Adipocyte (in vitro differentiated cells): ENCODE data around the gene NDUFA6.

Experiments used
- DNase-seq: peaks from one replicate; pipeline ENCODE4 v3.0.0-alpha.2; 2015; ENCODE audit warnings: low read depth
- H3K27me3 ChIP-seq: replicated peaks from 2 replicates; pipeline ENCODE4 v1.7.0; 2013; ENCODE audit warnings: mild to moderate bottlenecking, low read length, moderate library complexity; ENCODE audit not compliant: control insufficient read depth, insufficient read depth
- H3K36me3 ChIP-seq: 2 replicates; pipeline ENCODE4 v1.7.0; 2013; ENCODE audit warnings: low read length, mild to moderate bottlenecking, moderate library complexity; ENCODE audit not compliant: control insufficient read depth, insufficient read depth, severe bottlenecking
- H3K4me1 ChIP-seq: 2 replicates; pipeline ENCODE4 v1.7.0; 2013; ENCODE audit warnings: mild to moderate bottlenecking, low read length, moderate library complexity; ENCODE audit not compliant: control insufficient read depth, insufficient read depth
- H3K4me3 ChIP-seq: 2 replicates; pipeline ENCODE4 v1.7.0; 2013; ENCODE audit warnings: mild to moderate bottlenecking, low read length, moderate library complexity
- H3K9ac ChIP-seq: 2 replicates; pipeline ENCODE4 v1.7.0; 2013; ENCODE audit warnings: mild to moderate bottlenecking, low read length, moderate library complexity
- H3K9me3 ChIP-seq: 2 replicates; pipeline ENCODE4 v1.7.0; 2013; ENCODE audit warnings: mild to moderate bottlenecking, low read length, moderate library complexity; ENCODE audit not compliant: control insufficient read depth

The NDUFA6 gene

DNA sequence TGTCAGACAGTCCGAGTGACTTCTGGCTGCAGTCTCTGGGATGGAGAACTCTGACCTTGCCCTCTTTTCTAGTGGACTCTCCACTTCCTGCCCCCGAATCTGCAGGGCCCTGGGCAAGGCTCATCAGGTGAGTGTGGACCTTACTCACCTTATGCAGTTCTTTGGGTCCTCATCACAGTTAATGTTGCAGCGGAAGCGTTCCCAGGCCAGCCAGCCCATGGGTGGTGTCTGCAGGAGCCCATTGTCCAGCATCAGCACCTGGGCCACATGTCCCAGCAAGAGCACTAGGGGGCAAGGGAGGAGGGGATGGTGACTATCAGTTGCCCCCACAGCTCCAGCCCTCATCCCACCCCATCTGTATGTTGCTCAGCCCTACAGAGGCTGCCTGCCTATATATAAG lies 22.3 kb downstream of the NDUFA6 start:
- H3K36me3 ChIP-seq, result no peaks in the 10 kb centered on the region
- DNase-seq, result no peak
- peaks cover 16% of the 10 kb centered on the region for H3K4me1 ChIP-seq
- H3K4me3 ChIP-seq, result no peak overlapping the region
- H3K9me3 ChIP-seq, result no peaks in the 10 kb centered on the region
- no peaks in the 10 kb centered on the region for H3K27me3 ChIP-seq
- H3K9ac ChIP-seq, result no peak overlapping the region

DNA sequence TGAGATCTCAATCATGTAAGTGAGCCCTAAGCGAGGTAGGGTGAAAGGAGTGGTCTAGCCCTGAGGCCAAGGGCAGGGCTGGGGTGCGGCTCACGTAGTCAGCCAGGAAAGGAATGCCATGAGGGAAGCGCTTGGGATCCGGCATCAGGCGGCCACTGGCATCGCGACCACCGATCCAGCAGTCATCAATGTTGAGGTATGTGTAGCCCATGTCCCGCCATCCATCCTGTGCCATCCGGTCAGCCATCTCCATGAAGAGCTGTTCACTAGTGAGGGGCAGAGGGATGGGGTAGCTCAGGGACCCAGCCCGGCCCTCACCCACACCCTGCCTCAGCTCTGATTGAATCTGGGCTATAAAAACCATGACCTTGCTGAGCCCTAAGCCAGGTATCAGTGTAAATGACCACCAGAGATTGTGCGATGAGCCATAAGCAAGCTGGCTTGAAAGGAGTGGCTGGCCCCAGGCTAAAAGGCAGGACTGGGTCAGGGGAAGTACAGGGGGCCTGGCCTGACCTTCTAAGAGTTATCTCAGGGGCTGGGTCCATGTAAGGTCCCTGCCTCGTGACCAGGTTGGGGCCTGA lies 22.8 kb downstream of the NDUFA6 start:
- Histone ChIP-seq H3K9me3 (no peaks in the 10 kb centered on the region), H3K27me3 (no peaks in the 10 kb centered on the region), H3K4me3 (no peak overlapping the region), H3K9ac (no peak overlapping the region), H3K4me1 (peaks cover 15% of the 10 kb centered on the region), H3K36me3 (no peaks in the 10 kb centered on the region)
- no peak for DNase-seq

GRCh38 chr22:42066937-42067336 lies 23.6 kb downstream of the NDUFA6 start:
- Histone ChIP-seq H3K9ac (no peak overlapping the region), H3K9me3 (no peaks in the 10 kb centered on the region), H3K4me3 (no peak overlapping the region), H3K36me3 (no peaks in the 10 kb centered on the region), H3K27me3 (no peaks in the 10 kb centered on the region), H3K4me1 (peaks cover 15% of the 10 kb centered on the region)
- DNase-seq, result no peak

- Histone ChIP-seq H3K9me3 (no peaks in the 10 kb centered on the region), H3K4me3 (no peak overlapping the region), H3K27me3 (no peaks in the 10 kb centered on the region), H3K4me1 (peaks cover 12% of the 10 kb centered on the region), H3K36me3 (no peaks in the 10 kb centered on the region), H3K9ac (no peak overlapping the region)
- DNase-seq, result no peak
These were observed 24.3 kb downstream of the NDUFA6 start for GRCh38 chr22:42066126-42066761.

GRCh38 chr22:42065438-42066125 lies 25.0 kb downstream of the NDUFA6 start:
- Histone ChIP-seq H3K9ac (no peak overlapping the region), H3K4me1 (peaks cover 8% of the 10 kb centered on the region), H3K36me3 (no peaks in the 10 kb centered on the region), H3K9me3 (no peaks in the 10 kb centered on the region), H3K27me3 (no peaks in the 10 kb centered on the region), H3K4me3 (no peak overlapping the region)
- DNase-seq, result no peak

GRCh38 chr22:42064629-42065028 lies 25.9 kb downstream of the NDUFA6 start:
- H3K4me1 ChIP-seq, result peaks cover 1% of the 10 kb centered on the region
- no peaks in the 10 kb centered on the region for H3K27me3 ChIP-seq
- H3K9me3 ChIP-seq, result no peaks in the 10 kb centered on the region
- no peak overlapping the region for H3K9ac ChIP-seq
- H3K4me3 ChIP-seq, result no peak overlapping the region
- no peaks in the 10 kb centered on the region for H3K36me3 ChIP-seq
- no peak for DNase-seq

GRCh38 chr22:42062506-42063170 lies 27.9 kb downstream of the NDUFA6 start:
- Histone ChIP-seq H3K36me3 (no peaks in the 10 kb centered on the region), H3K9me3 (no peaks in the 10 kb centered on the region), H3K4me1 (no peaks in the 10 kb centered on the region), H3K27me3 (no peaks in the 10 kb centered on the region), H3K9ac (no peak overlapping the region), H3K4me3 (no peak overlapping the region)
- DNase-seq, result no peak

DNA sequence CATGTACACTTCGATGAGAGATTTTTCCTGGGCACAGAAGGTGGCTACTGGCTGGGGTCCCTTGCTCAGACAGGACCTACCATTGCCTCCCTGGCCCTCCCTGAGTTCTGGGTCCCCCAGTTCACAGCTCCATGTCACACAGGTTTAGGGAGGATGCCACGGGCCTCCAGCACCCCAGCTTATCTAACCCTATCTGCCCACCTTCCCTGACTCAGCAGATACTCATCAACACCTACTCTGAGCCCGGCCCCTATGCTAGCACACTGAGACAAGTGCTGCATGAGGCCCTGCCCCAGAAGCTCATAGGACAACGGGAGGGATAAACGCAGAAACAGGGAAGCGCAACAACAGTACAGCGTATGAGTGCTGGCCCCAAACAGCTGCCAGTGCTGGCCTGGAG lies 29.5 kb downstream of the NDUFA6 start:
- no peaks in the 10 kb centered on the region for H3K36me3 ChIP-seq
- H3K4me3 ChIP-seq, result no peak overlapping the region
- peaks cover 13% of the 10 kb centered on the region for H3K9me3 ChIP-seq
- no peaks in the 10 kb centered on the region for H3K27me3 ChIP-seq
- no peak overlapping the region for H3K9ac ChIP-seq
- no peak for DNase-seq
- no peaks in the 10 kb centered on the region for H3K4me1 ChIP-seq

DNA sequence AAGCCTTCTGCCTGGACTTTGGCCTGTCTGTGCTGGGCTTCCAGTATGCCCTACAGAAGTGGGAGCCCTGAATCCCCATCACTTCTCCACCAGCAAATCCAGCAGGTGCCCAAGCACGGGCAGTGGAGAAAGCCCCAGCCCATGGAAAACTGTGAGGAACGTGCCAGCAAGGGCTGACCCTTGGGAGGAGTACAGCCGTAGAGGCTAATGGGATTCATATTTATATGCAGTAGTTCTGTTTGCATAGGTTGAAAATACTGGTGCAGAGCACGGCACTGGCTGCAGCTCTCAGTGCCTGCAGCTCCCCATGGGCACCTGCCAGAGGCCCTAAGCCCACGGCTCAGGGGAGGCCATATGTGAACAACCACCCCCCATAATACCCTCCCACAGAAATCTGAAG lies 30.1 kb downstream of the NDUFA6 start:
- Histone ChIP-seq H3K4me1 (no peaks in the 10 kb centered on the region), H3K9me3 (peaks cover 13% of the 10 kb centered on the region), H3K4me3 (no peak overlapping the region), H3K9ac (no peak overlapping the region), H3K36me3 (no peaks in the 10 kb centered on the region), H3K27me3 (no peaks in the 10 kb centered on the region)
- no peak for DNase-seq

GRCh38 chr22:42056757-42057511 lies 33.6 kb downstream of the NDUFA6 start:
- no peaks in the 10 kb centered on the region for H3K27me3 ChIP-seq
- no peaks in the 10 kb centered on the region for H3K4me1 ChIP-seq
- peaks cover 13% of the 10 kb centered on the region for H3K9me3 ChIP-seq
- no peaks in the 10 kb centered on the region for H3K36me3 ChIP-seq
- no peak overlapping the region for H3K9ac ChIP-seq
- H3K4me3 ChIP-seq, result no peak overlapping the region
- DNase-seq, result no peak

DNA sequence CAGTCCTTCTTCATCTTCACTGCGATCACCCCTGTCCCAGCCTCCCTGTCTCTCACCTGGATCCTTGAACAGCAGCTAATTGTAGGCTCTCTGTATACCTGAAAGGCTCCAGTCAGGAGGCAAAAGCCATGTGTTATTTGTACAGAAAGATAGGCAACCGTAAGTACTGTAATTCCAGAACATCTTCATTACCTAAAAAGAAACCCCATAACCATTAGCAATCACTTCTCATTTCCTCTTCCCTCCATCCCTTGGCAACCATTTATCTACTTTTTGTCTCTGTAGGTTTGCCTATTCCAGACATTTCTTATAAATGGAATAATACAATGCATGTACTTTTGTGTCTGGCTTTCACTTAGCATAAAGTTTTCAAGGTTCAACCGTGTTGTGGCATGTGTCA lies 37.8 kb downstream of the NDUFA6 start:
- no peak overlapping the region for H3K9ac ChIP-seq
- H3K36me3 ChIP-seq, result no peaks in the 10 kb centered on the region
- DNase-seq, result no peak
- no peak overlapping the region for H3K4me3 ChIP-seq
- no peaks in the 10 kb centered on the region for H3K27me3 ChIP-seq
- H3K9me3 ChIP-seq, result peaks cover 13% of the 10 kb centered on the region
- no peaks in the 10 kb centered on the region for H3K4me1 ChIP-seq
